ENCODE data around the gene ZNF763.

GRCh38 chr19:11979527-11979926 lies 14.7 kb downstream of the ZNF763 start:
- no peak for TF ChIP-seq ESRRG (CRISPR knock-in tag; IDR thresholded peaks at IDR 0.05)
- TF ChIP-seq SNAI2 (CRISPR knock-in tag; IDR thresholded peaks at IDR 0.05): no peak
- TF ChIP-seq TCF4 (CRISPR knock-in tag; IDR thresholded peaks at IDR 0.05; ENCODE audit: borderline replicate concordance): no peak
- TF ChIP-seq OSR1 (CRISPR knock-in tag; IDR thresholded peaks at IDR 0.05): no peak
- no peak for TF ChIP-seq PATZ1 (CRISPR knock-in tag; IDR thresholded peaks at IDR 0.05; ENCODE audit: borderline replicate concordance)
- no peak for TF ChIP-seq PPARA (CRISPR knock-in tag; IDR thresholded peaks at IDR 0.05; ENCODE audit: borderline replicate concordance)
- TF ChIP-seq, protein P1, sequence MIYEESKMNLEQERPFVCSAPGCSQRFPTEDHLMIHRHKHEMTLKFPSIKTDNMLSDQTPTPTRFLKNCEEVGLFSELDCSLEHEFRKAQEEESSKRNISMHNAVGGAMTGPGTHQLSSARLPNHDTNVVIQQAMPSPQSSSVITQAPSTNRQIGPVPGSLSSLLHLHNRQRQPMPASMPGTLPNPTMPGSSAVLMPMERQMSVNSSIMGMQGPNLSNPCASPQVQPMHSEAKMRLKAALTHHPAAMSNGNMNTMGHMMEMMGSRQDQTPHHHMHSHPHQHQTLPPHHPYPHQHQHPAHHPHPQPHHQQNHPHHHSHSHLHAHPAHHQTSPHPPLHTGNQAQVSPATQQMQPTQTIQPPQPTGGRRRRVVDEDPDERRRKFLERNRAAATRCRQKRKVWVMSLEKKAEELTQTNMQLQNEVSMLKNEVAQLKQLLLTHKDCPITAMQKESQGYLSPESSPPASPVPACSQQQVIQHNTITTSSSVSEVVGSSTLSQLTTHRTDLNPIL (CRISPR knock-in tag; IDR thresholded peaks at IDR 0.05; ENCODE audit: low read depth): no peak
- TF ChIP-seq ZNF565 (CRISPR knock-in tag; conservative IDR thresholded peaks at IDR 0.05; ENCODE audit: low read depth): no peak
- TF ChIP-seq RARB (CRISPR knock-in tag; IDR thresholded peaks at IDR 0.05): no peak
- TF ChIP-seq BACH2 (CRISPR knock-in tag; IDR thresholded peaks at IDR 0.05; ENCODE audit: borderline replicate concordance): no peak
- TF ChIP-seq, protein P2, sequence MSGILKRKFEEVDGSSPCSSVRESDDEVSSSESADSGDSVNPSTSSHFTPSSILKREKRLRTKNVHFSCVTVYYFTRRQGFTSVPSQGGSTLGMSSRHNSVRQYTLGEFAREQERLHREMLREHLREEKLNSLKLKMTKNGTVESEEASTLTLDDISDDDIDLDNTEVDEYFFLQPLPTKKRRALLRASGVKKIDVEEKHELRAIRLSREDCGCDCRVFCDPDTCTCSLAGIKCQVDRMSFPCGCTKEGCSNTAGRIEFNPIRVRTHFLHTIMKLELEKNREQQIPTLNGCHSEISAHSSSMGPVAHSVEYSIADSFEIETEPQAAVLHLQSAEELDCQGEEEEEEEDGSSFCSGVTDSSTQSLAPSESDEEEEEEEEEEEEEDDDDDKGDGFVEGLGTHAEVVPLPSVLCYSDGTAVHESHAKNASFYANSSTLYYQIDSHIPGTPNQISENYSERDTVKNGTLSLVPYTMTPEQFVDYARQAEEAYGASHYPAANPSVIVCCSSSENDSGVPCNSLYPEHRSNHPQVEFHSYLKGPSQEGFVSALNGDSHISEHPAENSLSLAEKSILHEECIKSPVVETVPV (CRISPR knock-in tag; IDR thresholded peaks at IDR 0.05): no peak
- TF ChIP-seq ZC3H10 (CRISPR knock-in tag; IDR thresholded peaks at IDR 0.05): no peak

All from SK-N-SH treated with all-trans-retinoic acid at 6 μM for 48 hours (cell line).